ENCODE data around the gene SPDYE6.
"Not testable (repeated sequence)": the region's sequence is repeated elsewhere in the genome, so short reads cannot be mapped to it uniquely, and the experiment has no call there.

The SPDYE6 gene

DNA sequence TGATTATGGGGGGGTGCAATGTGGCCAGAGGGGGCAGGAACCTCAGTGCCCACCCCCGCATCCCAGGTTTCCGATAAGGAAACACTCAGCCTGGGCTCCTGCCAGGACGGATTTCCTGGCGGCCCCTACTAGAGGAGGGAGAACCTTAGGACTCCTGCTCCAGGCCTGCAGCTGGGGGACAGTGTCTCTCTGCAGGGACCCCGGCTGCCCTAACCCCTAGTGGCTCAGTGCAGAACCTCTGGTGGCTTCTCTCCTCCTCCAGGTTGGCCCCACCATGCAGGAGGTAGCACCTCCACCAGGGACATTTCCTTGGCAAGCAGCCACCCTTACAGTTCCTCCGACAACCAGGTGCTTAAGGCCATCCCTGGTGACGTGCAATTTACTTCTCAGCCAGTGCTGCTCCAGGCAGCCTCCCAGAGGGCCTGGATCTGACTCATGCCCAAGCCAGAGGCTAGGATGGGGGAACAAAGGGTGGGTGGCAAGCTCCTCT lies 37.7 kb downstream of the SPDYE6 start:
- in situ Hi-C loops (cut with HindIII; ENCODE audit: low sequenced_read_pairs), result no loop called here

DNA sequence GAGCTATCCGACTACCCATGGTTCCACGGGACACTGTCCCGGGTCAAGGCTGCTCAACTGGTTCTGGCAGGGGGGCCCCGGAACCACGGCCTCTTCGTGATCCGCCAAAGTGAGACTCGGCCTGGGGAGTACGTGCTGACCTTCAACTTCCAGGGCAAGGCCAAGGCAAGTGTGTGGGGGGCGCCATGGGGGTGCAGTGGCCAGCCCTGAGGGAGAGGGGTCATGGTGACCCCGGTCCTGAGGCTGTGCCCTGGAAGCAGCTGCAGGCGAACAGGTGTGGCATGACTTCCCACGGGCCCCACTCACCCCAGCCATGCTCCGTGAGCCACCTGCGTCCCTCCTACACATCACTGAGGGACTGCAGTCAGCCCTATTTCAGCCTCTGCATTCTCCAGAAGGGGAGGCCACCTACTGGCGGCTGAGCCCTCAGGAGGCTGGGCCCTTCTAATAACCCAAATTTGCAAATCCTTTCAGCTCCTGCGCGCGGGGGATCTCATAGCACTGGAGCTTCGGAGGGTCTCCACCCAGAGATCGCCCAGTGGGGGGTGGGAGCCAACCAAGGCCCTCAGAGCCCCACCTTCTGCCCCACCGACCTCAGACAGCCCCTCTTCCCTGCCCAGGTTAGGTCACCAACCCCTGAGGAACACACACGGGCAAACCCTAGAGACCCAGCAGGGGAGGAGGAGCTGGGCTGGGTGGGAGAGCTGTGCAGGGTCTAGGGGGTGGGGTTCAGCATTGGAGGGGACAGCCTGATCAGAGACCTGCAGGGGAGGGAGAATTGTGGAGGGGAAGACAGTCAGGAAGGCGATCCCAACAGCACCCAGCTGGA lies 38.8 kb downstream of the SPDYE6 start:
- in situ Hi-C loops (cut with HindIII; ENCODE audit: low sequenced_read_pairs), result no loop called here

DNA sequence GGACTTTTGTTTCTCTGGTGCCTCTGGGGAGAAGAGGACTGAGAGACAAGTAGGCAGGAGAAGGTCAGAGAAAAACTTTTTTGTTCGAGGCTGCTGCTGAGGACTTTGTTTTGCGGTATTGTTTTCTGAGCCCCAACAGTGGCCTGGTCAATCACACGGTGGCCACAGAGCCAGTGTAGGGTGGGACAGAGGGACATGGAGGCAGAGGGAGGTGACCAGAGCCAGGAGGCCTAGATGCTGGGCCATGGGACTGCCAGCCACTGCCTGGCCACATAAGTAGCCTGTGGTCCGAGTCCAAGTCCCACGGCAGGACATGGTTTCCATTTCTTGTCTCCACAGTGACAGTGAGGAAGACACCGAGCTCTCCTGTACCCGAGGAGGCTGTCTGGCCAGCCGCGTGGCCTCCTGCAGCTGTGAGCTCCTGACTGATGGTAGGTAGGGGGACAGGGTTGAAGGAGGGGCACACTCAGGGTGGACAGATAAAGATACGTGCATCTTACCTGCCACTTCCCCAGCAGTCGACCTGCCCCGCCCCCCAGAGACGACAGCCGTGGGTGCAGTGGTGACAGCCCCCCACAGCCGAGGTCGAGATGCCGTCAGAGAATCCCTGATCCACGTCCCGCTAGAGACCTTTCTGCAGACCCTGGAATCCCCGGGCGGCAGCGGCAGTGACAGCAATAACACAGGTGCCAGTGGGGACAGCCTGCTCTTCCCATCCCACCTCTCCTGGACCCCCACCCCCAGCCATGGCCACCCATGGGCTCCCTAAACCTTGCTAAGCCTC lies 42.1 kb downstream of the SPDYE6 start:
- in situ Hi-C loops (cut with HindIII; ENCODE audit: low sequenced_read_pairs), result no loop called here

DNA sequence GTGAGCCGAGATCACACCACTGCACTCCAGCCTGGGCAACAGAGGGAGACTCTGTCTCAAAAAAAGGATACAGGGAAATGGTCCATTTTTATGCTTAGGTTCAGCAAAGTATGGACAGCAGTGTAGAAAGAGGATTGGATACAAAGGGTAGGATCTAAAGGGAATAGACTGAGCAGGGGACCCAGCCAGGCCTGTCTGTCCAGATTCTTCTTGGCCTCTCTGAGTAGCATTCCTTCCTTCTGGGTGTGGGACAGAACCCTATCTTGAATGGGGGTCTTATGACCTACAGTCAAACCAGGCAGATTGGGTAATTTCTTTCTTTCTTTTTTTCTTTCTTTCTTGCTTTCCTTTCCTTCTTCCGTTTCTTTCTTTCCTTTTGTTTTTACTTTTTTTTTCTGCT lies 43.9 kb downstream of the SPDYE6 start:
- in situ Hi-C loops (cut with HindIII; ENCODE audit: low sequenced_read_pairs), result no loop called here

DNA sequence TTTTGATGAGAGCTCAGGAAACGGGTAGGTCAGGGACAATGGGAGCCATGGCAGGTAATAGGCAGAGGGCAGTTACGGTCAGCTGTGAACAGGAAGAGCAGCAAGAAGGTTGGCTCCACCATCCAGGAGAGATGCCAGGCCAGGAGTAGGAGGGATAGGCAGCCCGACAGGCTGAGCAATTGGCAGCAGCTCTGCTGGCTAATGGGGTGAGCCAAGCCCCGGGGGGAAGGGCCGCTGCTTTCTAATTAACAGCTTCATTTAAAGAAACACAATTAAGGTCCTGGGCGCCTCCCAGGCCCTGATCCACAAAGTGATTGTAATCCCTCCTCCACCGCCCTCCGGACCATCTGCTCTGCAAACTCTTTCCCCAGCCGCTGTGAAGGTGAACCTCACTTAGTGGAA lies 45.8 kb downstream of the SPDYE6 start:
- in situ Hi-C loops (cut with HindIII; ENCODE audit: low sequenced_read_pairs), result no loop called here

DNA sequence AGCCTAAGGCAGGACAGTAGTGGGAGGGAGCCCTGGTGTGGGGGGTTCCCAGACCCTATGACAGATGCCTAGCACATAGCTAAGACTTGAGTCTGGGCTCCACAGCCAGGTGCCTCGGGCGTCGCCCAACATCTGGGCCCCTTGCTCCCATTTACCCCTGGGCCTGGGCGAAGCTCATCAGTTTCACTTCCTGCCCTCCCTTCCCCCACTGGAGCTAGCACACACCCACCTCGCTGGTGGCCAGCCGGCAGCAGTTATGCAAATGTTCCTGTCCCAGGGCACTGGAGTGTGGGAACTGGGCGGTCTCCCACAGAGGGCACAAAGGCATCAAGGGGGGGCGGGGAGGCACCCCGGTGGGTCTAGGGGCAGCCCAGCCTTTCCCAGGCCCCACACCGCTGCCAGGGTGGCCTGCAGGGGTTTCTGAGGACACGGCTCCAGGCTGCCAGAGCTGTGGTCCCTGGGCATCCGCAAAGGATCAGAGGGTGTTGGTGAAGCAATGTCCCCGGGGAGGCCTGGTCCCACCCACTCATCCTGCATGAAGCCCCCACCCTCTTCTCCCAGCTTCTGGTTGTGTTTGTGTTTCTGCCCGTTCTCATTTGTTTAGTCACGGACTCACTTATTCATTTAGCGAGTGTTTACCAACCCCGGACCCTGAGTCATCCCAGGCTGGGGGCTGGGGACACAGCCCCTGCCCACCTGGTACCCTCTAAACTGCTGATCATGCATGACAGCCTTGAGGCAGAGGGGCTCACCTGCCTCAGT lies 49.1 kb downstream of the SPDYE6 start:
- in situ Hi-C loops (cut with HindIII; ENCODE audit: low sequenced_read_pairs), result no loop called here

DNA sequence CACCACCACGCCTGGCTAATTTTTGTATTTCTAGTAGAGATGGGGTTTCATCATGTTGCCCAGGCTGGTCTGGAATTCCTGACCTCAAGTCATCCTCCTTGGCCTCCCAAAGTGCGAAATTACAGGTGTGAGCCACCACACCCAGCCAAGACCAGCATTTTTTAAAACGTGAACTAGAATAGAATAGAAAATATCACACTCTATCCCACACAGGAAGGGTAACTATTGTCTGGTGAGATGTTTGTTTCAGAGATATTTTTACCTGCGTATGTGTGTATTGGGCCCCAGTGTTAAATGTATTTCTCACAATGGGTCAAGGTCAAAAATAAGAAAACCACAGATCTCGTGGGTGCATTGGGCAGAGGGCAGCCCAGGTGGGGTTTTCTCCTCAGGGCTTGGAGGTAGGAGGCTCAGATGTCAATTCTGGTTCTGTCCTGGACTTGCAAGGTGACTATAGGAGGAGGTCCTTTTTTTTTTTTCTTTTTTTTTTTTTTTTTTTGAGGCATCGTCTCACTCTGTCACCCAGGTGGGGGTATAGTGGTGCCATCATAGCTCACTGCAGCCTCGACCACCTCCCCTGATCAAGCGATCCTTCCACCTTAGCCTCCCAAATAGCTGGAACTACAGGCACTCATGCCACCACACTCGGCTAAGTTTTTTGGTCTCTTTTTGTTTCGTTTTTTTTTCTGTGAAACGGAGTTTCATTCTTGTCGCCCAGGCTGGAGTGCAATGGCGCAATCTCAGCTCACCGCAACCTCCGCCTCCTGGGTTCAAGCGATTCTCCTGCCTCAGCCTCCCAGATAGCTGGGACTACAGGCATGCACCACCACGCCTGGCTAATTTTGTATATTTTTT lies 50.6 kb downstream of the SPDYE6 start:
- in situ Hi-C loops (cut with HindIII; ENCODE audit: low sequenced_read_pairs), result no loop called here

DNA sequence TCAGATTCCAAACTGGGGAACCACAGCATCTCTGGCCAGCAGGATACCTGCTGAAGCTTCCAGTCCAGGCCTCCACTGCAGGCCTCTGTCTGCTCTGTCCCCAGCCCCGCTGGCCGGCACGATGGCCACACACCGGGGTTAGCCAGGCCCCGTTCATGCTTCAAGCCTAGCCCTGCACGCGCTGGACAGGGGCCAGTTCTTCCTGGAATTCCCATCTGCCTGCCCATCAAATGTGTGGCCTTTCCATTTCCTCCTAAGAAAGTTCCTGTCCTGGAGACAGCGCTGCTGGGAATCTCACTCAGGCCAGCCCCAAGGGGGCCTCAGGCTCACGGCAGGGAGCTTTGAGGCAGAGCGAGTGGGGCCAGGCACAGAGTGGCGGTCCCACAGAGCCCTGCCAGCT lies 51.6 kb downstream of the SPDYE6 start:
- in situ Hi-C loops (cut with HindIII; ENCODE audit: low sequenced_read_pairs), result no loop called here

DNA sequence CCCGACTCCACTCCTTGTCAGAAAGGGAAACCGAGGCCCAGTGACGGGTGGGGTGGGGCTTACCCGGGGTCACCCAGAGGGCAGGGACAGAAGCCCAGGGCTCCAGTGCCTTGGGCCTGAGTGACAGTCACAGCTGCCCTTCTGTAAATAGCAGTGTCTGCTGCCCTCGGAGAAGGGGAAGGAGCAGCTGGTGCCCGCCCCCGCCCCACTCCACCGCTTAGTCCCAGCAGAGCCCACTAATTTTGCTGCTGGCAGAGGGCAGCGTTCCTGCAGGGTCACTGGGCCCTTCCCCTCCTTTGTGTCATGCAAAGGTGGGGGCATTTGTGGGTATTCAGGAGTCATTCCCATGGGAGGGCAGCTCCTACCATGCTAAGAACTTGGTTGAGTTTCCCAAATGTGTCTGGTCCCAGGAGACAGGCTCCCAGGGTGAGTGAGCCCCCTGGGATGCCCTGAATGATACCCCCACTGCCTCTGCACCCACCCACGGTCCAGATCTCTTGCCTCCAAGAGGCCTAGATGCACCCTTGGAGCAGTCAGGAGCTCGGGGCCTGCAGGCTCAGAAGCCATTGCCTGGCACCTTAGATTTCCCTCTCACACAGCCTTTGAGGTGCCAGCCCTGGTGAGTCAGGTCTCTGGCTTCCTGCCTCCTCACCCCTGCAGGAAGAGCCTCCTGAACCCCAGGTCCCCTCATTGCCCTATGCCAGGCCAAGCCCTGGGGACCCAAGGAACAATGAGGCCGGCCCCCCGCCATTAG lies 52.4 kb downstream of the SPDYE6 start:
- in situ Hi-C loops (cut with HindIII; ENCODE audit: low sequenced_read_pairs), result no loop called here

DNA sequence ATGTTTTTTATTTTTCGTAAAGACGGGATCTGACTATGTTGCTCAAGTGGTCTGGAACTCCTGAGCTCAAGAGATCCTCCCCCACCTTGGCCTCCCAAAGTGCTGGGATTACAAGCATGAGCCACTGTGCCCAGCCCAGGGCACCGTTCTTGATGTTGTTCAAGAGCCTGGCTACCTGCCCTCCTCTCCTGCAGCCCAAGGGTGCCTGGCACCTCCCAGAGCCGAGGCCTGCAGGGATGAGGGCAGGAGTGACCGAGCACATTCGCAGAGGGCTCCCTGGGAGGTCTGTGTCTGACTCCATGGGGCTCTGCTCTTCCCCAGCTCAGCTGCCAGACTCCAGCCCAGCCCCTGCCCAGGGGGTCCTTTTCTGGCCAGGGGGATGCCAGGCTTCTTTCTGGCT lies 54.2 kb downstream of the SPDYE6 start:
- in situ Hi-C loops (cut with HindIII; ENCODE audit: low sequenced_read_pairs), result no loop called here

DNA sequence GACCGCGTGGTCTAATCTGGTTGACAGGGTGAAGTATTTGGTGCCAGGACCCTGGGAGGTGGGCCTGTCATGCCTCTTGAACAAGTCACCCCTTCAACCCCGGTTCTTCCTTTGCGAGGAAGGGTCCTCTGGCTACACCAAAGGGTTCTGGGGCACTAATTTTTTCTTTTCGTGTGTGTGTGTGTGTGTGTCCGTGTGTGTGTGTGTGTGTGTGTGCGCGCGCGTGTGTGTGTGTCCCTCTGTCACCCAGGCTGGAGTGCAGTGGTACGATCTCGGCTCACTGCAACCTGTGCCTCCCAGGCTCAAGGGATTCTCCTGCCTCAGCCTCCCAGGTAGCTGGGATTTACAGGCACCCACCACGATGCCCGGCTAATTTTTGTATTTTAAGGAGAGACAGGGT lies 54.9 kb downstream of the SPDYE6 start:
- in situ Hi-C loops (cut with HindIII; ENCODE audit: low sequenced_read_pairs), result not testable (repeated sequence)

DNA sequence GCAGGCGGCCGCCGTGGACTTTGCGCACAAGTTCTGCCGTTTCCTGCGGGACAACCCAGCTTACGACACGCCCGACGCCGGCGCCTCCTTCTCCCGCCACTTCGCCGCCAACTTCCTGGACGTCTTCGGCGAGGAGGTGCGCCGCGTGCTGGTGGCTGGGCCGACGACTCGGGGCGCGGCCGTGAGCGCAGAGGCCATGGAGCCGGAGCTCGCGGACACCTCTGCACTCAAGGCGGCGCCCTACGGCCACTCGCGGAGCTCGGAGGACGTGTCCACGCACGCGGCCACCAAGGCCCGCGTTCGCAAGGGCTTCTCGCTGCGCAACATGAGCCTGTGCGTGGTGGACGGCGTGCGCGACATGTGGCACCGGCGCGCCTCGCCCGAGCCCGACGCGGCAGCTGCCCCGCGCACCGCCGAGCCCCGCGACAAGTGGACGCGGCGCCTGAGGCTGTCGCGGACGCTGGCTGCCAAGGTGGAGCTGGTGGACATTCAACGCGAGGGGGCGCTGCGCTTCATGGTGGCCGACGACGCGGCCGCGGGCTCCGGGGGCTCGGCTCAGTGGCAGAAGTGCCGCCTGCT lies 55.5 kb downstream of the SPDYE6 start:
- in situ Hi-C loops (cut with HindIII; ENCODE audit: low sequenced_read_pairs), result no loop called here

DNA sequence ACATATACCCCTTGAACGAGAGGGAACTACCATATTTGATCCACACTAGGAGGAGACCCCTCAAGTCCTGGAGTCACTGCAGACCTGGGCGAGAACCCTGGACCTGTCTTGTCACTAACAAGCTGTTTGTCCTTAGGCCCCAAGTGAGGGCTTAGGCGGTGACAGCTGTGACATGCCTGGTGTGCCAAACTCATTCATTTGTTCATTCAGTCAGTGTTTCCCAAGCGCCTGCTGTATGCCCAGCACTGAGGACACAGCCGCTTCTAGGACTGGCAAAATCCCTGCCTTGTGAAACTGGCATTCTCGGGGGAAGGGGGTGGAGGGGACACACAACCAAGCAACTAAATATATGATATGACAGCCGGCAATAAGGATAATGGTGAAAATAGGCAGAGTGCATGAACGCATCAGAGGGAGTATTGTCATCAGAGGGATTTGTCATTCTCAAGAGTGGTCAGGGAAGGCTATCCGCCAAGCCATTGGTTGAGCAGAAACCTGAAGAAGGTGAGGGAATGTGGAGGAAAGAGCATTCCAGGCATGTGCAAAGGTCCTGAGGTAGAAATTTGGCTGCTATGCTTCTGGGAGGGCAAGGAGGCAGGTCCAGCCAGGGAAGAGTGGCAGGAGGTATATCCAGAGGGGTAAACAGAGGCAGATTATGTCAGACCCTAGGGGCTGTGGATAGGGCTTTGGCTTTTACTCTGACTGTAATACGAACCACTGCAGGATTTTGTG lies 58.6 kb downstream of the SPDYE6 start:
- in situ Hi-C loops (cut with HindIII; ENCODE audit: low sequenced_read_pairs), result no loop called here

DNA sequence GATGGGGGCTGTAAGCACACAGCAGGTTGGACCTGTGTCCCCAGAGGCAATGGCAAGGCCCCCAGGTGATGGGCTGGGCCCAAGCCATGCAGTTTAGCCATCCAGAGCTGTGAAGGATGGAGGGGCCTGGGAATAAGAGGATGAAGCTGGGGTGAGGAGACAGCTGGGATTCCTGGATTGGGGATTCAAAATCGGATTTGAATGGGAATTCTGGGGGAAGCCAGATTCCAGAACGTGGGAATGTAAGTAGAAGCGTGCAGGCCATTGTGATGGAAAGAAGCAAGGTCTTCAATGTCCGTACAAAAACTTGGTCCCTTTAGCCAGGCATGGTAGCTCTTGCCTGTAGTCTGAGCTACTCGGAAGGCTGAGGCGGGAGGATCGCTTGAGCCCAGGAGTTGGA lies 59.7 kb downstream of the SPDYE6 start:
- in situ Hi-C loops (cut with HindIII; ENCODE audit: low sequenced_read_pairs), result no loop called here

DNA sequence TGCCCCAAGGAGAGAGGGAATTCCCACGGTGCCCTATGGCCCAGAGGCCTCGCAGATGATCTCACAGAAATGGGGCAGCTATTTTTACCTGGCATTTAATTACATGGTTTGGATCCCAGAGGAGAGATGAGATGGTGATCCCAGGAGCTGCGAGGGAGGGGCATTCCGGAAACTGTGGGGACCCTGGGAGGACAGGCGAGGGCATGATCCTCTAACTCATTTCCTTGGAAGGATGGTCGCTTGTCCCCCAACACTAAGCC lies 60.1 kb downstream of the SPDYE6 start:
- in situ Hi-C loops (cut with HindIII; ENCODE audit: low sequenced_read_pairs), result no loop called here
